Lower lobe of right lung (tissue), 2 donors: ENCODE data around the gene GNA12. TPM values are rescaled to one million over a fixed set of nuclear protein-coding genes. Genes with fewer than 3 reads are reported as not detected.
A peak's percentile ranks its signal among the peaks of the same experiment; 100 is the strongest.
"Not testable (repeated sequence)": the region's sequence is repeated elsewhere in the genome, so short reads cannot be mapped to it uniquely, and the experiment has no call there.

ENCODE experiments used
- ATAC-seq, 2 donors: fragments of 200-7000 bp; cut with Tn5 transposase; one replicate each; pipeline ENCODE4 v1.9.1; 2020 to 2022; ENCODE audit warnings: mild to moderate bottlenecking in 2 of 2, moderate library complexity in 2 of 2
- DNase-seq: peaks from one replicate; pipeline ENCODE4 v3.0.0-alpha.2; 2020
- H3K27ac ChIP-seq: fragments of 200-600 bp; one replicate; pipeline ENCODE4 v1.8.0; 2022
- H3K27me3 ChIP-seq: fragments of 200-600 bp; one replicate; pipeline ENCODE4 v1.8.0; 2022; ENCODE audit warnings: low read depth
- H3K36me3 ChIP-seq: fragments of 200-600 bp; one replicate; pipeline ENCODE4 v1.8.0; 2022; ENCODE audit warnings: mild to moderate bottlenecking
- H3K4me1 ChIP-seq: fragments of 200-600 bp; one replicate; pipeline ENCODE4 v1.8.0; 2022
- H3K4me3 ChIP-seq: fragments of 200-600 bp; one replicate; pipeline ENCODE4 v1.8.0; 2022; ENCODE audit warnings: mild to moderate bottlenecking
- H3K9me3 ChIP-seq: fragments of 200-600 bp; one replicate; pipeline ENCODE4 v1.8.0; 2022
- intact Hi-C: fragments of 100-400 bp; cut with DNase I; formaldehyde crosslinking; loops from one replicate; pipeline ENCODE4 v1.11.0; 2022
- total RNA-seq: library from RNA; stranded (reverse); fragmentation: NEBNext Ultra II Directional; extraction: Animal tissue kit (Norgen Biotek cat#: 25700); gene quantifications from one replicate; pipeline ENCODE4 v1.2.1, GENCODE V29; 2021
- TF ChIP-seq, protein P1 (sequence below): fragments of 200-600 bp; IDR thresholded peaks from one replicate; pipeline ENCODE4 v1.8.0; 2022; ENCODE audit warnings: antibody characterized with exemption, mild to moderate bottlenecking
- donor health status: DM: no; HTN: yes; CAD: no; lungs with severe emphysema.

GNA12 gene
- total RNA-seq, 1 donor from 2014 or later, result 41.6 TPM

- intact Hi-C loops, result no loop called here
- Histone ChIP-seq H3K36me3 (peaks cover 32% of the 10 kb centered on the region), H3K27me3 (no peaks in the 10 kb centered on the region), H3K4me1 (peaks cover 26% of the 10 kb centered on the region), H3K27ac (no peak overlapping the region), H3K9me3 (no peaks in the 10 kb centered on the region), H3K4me3 (no peak overlapping the region)
- ATAC-seq (no peak), DNase-seq (peak; percentile 41)
- TF ChIP-seq, protein P1, sequence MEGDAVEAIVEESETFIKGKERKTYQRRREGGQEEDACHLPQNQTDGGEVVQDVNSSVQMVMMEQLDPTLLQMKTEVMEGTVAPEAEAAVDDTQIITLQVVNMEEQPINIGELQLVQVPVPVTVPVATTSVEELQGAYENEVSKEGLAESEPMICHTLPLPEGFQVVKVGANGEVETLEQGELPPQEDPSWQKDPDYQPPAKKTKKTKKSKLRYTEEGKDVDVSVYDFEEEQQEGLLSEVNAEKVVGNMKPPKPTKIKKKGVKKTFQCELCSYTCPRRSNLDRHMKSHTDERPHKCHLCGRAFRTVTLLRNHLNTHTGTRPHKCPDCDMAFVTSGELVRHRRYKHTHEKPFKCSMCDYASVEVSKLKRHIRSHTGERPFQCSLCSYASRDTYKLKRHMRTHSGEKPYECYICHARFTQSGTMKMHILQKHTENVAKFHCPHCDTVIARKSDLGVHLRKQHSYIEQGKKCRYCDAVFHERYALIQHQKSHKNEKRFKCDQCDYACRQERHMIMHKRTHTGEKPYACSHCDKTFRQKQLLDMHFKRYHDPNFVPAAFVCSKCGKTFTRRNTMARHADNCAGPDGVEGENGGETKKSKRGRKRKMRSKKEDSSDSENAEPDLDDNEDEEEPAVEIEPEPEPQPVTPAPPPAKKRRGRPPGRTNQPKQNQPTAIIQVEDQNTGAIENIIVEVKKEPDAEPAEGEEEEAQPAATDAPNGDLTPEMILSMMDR, result no peak
Measured at GRCh38 chr7:2725178-2726105, 118.7 kb downstream of the GNA12 start.

DNA sequence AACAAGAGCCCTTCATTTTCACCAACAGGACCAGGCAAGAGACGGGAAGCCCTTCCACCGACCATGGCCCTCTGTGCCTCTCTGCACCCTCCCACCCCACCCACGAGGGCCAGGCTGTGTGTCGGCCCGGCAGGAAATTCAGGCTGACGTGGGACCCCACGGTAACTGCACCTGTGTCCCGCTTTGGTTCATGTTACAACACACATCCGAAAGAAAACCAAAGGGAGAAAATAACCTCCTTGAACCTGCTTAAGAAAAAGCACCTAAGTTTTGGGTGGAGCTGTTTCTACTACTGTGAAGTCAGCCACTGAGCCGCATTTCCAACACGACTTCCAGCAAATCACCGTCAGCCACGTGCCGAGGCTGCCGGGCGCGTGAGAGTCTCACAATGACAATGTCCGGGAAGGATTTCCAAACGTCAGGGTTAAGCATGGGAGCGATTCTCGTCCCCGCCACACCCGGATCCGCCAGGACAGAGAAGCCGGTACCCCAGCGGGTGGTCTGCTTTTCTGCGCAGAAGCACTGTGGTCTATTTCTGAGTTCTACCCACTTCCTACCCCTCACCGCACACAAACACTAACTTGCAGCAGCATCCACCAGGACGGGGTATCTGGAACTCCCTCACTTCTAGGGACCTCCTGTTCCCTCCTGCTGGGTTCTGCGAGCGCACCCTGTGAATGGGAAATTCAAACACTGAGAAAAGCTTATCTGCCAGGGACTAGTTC is 119.5 kb downstream of the GNA12 start:
- Histone ChIP-seq H3K27ac (no peak overlapping the region), H3K4me1 (peaks cover 20% of the 10 kb centered on the region), H3K4me3 (no peak overlapping the region), H3K27me3 (no peaks in the 10 kb centered on the region), H3K9me3 (no peaks in the 10 kb centered on the region), H3K36me3 (peaks cover 25% of the 10 kb centered on the region)
- intact Hi-C loops, result no loop called here
- TF ChIP-seq, protein P1, result no peak
- DNase-seq, result no peak
- no peak for ATAC-seq

DNA sequence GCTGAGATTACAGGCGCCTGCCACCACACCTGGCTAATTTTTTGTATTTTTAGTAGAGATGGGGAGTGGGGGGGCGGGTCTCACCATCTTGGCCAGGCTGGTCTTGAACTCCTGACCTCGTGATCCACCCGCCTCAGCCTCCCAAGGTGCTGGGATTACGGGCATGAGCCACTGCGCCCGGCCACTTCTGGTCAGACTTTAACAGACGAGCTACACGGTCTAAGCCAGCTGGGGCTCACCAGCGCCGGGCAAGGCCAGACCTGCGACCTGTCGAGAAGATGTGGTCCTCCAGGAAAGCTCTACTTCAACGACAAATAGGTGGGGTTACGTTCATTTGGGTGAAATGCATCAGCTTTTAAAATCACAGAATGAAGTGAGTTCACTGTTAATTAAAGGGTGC is 120.1 kb downstream of the GNA12 start:
- intact Hi-C loops, ATAC-seq, H3K27me3 ChIP-seq, H3K4me3 ChIP-seq, H3K9me3 ChIP-seq, DNase-seq, H3K27ac ChIP-seq: not testable (repeated sequence)
- Histone ChIP-seq H3K4me1 (peaks cover 15% of the 10 kb centered on the region), H3K36me3 (peaks cover 21% of the 10 kb centered on the region)

DNA sequence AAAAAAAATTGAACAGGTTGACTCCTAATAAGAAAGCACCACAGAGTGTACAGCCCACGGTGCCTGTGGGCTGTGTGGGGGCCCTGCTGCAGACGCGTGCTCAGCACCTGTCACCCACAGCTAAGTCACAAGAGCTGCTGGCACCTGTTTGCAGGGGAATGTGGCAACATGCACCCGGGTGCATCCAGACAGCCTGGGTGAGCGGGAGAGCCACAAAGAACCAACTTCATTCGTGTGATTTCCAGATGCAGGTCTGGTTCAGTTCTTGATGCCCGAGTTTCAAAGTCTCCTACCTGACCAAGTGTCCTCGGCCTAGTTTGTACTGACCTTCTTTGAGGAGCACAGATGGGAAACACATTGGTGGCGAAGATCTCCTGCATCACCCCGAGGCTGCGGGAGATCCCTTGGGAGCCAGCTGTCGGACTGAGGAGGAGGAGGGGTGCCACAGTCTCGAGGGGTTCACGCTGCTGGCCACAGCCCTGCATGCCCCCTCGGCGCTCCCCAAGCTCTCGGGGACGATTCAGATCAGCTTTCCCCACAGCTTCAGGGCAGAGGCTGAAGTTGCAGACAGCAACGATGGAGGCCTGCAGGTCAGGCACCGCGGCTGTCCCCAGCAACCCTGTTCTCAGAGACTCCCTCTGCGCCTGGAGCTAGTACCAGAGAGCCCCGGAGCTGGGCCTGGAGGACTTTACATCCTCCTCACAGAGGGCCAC is 120.8 kb downstream of the GNA12 start:
- no peaks in the 10 kb centered on the region for H3K27me3 ChIP-seq
- DNase-seq (peak; percentile 30), ATAC-seq (no peak)
- TF ChIP-seq, protein P1, result no peak
- no peak overlapping the region for H3K27ac ChIP-seq
- H3K36me3 ChIP-seq, result peaks cover 26% of the 10 kb centered on the region
- intact Hi-C loops, result no loop called here
- H3K4me1 ChIP-seq, result peaks cover 7% of the 10 kb centered on the region
- H3K9me3 ChIP-seq, result no peaks in the 10 kb centered on the region
- H3K4me3 ChIP-seq, result no peak overlapping the region

- Histone ChIP-seq H3K4me3 (no peak overlapping the region), H3K27ac (no peak overlapping the region), H3K27me3 (no peaks in the 10 kb centered on the region), H3K9me3 (no peaks in the 10 kb centered on the region), H3K36me3 (peaks cover 26% of the 10 kb centered on the region), H3K4me1 (peaks cover 12% of the 10 kb centered on the region)
- intact Hi-C loops, result no loop called here
- TF ChIP-seq, protein P1, result no peak
- no peak for ATAC-seq
- peak; percentile 19 for DNase-seq
Measured at GRCh38 chr7:2722591-2722990, 121.5 kb downstream of the GNA12 start.
